ENCODE data around the gene MSX1.

Gene MSX1

GRCh38 chr4:4848540-4848939 is 10.9 kb upstream of the MSX1 start:
- TF ChIP-seq FOXP2 (optimal IDR thresholded peaks at IDR 0.05; ENCODE audit: borderline replicate concordance, extremely low read depth, extremely low read length, insufficient read depth): no peak
- no peak for TF ChIP-seq REST (IDR thresholded peaks at IDR 0.05; ENCODE audit: insufficient read depth in 1 of 2, low read depth in 2 of 2, low read length in 2 of 2)

- TF ChIP-seq SIN3A (IDR thresholded peaks at IDR 0.05; ENCODE audit: borderline replicate concordance, insufficient read depth, low read length): no peak
- no peak for TF ChIP-seq POLR2AphosphoS5 (IDR thresholded peaks at IDR 0.05; ENCODE audit: low read depth, low read length)
- TF ChIP-seq REST (IDR thresholded peaks at IDR 0.05; ENCODE audit: insufficient read depth in 1 of 2, low read depth in 2 of 2, low read length in 2 of 2): no peak
- TF ChIP-seq TAF1 (IDR thresholded peaks at IDR 0.05; ENCODE audit: borderline replicate concordance, insufficient read depth, low read length): no peak
- TF ChIP-seq FOXP2 (optimal IDR thresholded peaks at IDR 0.05; ENCODE audit: borderline replicate concordance, extremely low read depth, extremely low read length, insufficient read depth): no peak
These were observed 10.4 kb upstream of the MSX1 start for GRCh38 chr4:4849106-4849505.

GRCh38 chr4:4849524-4850193 is 9.8 kb upstream of the MSX1 start:
- no peak for TF ChIP-seq POLR2AphosphoS5 (IDR thresholded peaks at IDR 0.05; ENCODE audit: low read depth, low read length)
- no peak for TF ChIP-seq FOXP2 (optimal IDR thresholded peaks at IDR 0.05; ENCODE audit: borderline replicate concordance, extremely low read depth, extremely low read length, insufficient read depth)
- TF ChIP-seq TAF1 (IDR thresholded peaks at IDR 0.05; ENCODE audit: borderline replicate concordance, insufficient read depth, low read length): no peak
- no peak for TF ChIP-seq SIN3A (IDR thresholded peaks at IDR 0.05; ENCODE audit: borderline replicate concordance, insufficient read depth, low read length)
- no peak for TF ChIP-seq REST (IDR thresholded peaks at IDR 0.05; ENCODE audit: insufficient read depth in 1 of 2, low read depth in 2 of 2, low read length in 2 of 2)

- TF ChIP-seq TAF1 (IDR thresholded peaks at IDR 0.05; ENCODE audit: borderline replicate concordance, insufficient read depth, low read length) (no peak), POLR2AphosphoS5 (IDR thresholded peaks at IDR 0.05; ENCODE audit: low read depth, low read length) (no peak), REST (IDR thresholded peaks at IDR 0.05; ENCODE audit: insufficient read depth in 1 of 2, low read depth in 2 of 2, low read length in 2 of 2) (no peak), SIN3A (IDR thresholded peaks at IDR 0.05; ENCODE audit: borderline replicate concordance, insufficient read depth, low read length) (no peak), FOXP2 (optimal IDR thresholded peaks at IDR 0.05; ENCODE audit: borderline replicate concordance, extremely low read depth, extremely low read length, insufficient read depth) (no peak)
These were observed 8.4 kb upstream of the MSX1 start for GRCh38 chr4:4851081-4851480.

- TF ChIP-seq REST (IDR thresholded peaks at IDR 0.05; ENCODE audit: insufficient read depth in 1 of 2, low read depth in 2 of 2, low read length in 2 of 2): no peak
- no peak for TF ChIP-seq TAF1 (IDR thresholded peaks at IDR 0.05; ENCODE audit: borderline replicate concordance, insufficient read depth, low read length)
- no peak for TF ChIP-seq FOXP2 (optimal IDR thresholded peaks at IDR 0.05; ENCODE audit: borderline replicate concordance, extremely low read depth, extremely low read length, insufficient read depth)
- no peak for TF ChIP-seq POLR2AphosphoS5 (IDR thresholded peaks at IDR 0.05; ENCODE audit: low read depth, low read length)
- TF ChIP-seq SIN3A (IDR thresholded peaks at IDR 0.05; ENCODE audit: borderline replicate concordance, insufficient read depth, low read length): no peak
These were observed 7.6 kb upstream of the MSX1 start for GRCh38 chr4:4851906-4852305.

Measured in PFSK-1 (cell line).